H9 (cell line): Measurements from ENCODE around the gene LRRC8E. TPM values are rescaled to one million over a fixed set of nuclear protein-coding genes. Genes with fewer than 3 reads are reported as not detected.

ENCODE experiments used
- DNase-seq: peaks from one replicate; pipeline ENCODE4 v3.0.0-alpha.2; 2017
- H2AFZ ChIP-seq: one replicate; pipeline ENCODE4 v1.6.1; 2013; ENCODE audit warnings: mild to moderate bottlenecking, low read length, control low read depth, moderate library complexity
- H2AK5ac ChIP-seq: 2 replicates; pipeline ENCODE4 v1.6.1; 2013; ENCODE audit warnings: low read length, control low read depth, mixed read lengths; ENCODE audit not compliant: insufficient read length
- H2BK120ac ChIP-seq: one replicate; pipeline ENCODE4 v1.6.1; 2013; ENCODE audit warnings: low read depth, mild to moderate bottlenecking, low read length, control low read depth, inconsistent platforms; ENCODE audit not compliant: poor library complexity, severe bottlenecking
- H2BK12ac ChIP-seq: 2 replicates; pipeline ENCODE4 v1.6.1; 2013; ENCODE audit warnings: low read length, control low read depth, mixed read lengths, low read depth; ENCODE audit not compliant: insufficient read length
- H2BK15ac ChIP-seq: 2 replicates; pipeline ENCODE4 v1.6.1; 2013; ENCODE audit warnings: low read depth, low read length, control low read depth
- H2BK20ac ChIP-seq: one replicate; pipeline ENCODE4 v1.6.1; 2013; ENCODE audit warnings: low read depth, mild to moderate bottlenecking, low read length, control low read depth, inconsistent platforms; ENCODE audit not compliant: poor library complexity, severe bottlenecking
- H2BK5ac ChIP-seq: 2 replicates; pipeline ENCODE4 v1.6.1; 2013; ENCODE audit warnings: low read length, control low read depth, mixed read lengths; ENCODE audit not compliant: insufficient read length
- H3K14ac ChIP-seq: 2 replicates; pipeline ENCODE4 v1.6.1; 2013; ENCODE audit warnings: low read length, control low read depth; ENCODE audit not compliant: insufficient read depth
- H3K18ac ChIP-seq: 2 replicates; pipeline ENCODE4 v1.6.1; 2013; ENCODE audit warnings: low read depth, mild to moderate bottlenecking, mixed read lengths, low read length, control low read depth; ENCODE audit not compliant: insufficient read length
- H3K23ac ChIP-seq: 2 replicates; pipeline ENCODE4 v1.6.1; 2013; ENCODE audit warnings: low read length, control low read depth, mixed read lengths, low read depth; ENCODE audit not compliant: insufficient read length
- H3K23me2 ChIP-seq: 2 replicates; pipeline ENCODE4 v1.6.1; 2013; ENCODE audit warnings: low read depth, mild to moderate bottlenecking, mixed read lengths, low read length, control low read depth; ENCODE audit not compliant: insufficient read length, poor library complexity, severe bottlenecking
- H3K27ac ChIP-seq: 2 replicates; pipeline ENCODE4 v1.5.1; 2013; ENCODE audit warnings: low read length, control low read depth, mixed read lengths, low read depth; ENCODE audit not compliant: insufficient read length
- H3K27me3 ChIP-seq: 2 replicates; pipeline ENCODE4 v1.6.1; 2013; ENCODE audit warnings: low read length, control low read depth, inconsistent platforms; ENCODE audit not compliant: insufficient read depth
- H3K4ac ChIP-seq: 2 replicates; pipeline ENCODE4 v1.6.1; 2013; ENCODE audit warnings: low read depth, mild to moderate bottlenecking, control low read depth, inconsistent platforms, low read length, moderate library complexity
- H3K4me1 ChIP-seq: 2 replicates; pipeline ENCODE4 v1.6.1; 2013; ENCODE audit warnings: low read length, control low read depth, inconsistent platforms; ENCODE audit not compliant: insufficient read depth
- H3K4me2 ChIP-seq: 2 replicates; pipeline ENCODE4 v1.6.1; 2013; ENCODE audit warnings: low read length, control low read depth, mixed read lengths; ENCODE audit not compliant: insufficient read length, insufficient read depth
- H3K56ac ChIP-seq: 2 replicates; pipeline ENCODE4 v1.6.1; 2013; ENCODE audit warnings: low read depth, mild to moderate bottlenecking, mixed read lengths, low read length, control low read depth; ENCODE audit not compliant: insufficient read length
- H3K79me1 ChIP-seq: 2 replicates; pipeline ENCODE4 v1.6.1; 2013; ENCODE audit warnings: low read depth, mild to moderate bottlenecking, moderate library complexity, low read length, control low read depth, inconsistent platforms; ENCODE audit not compliant: insufficient read depth, poor library complexity, severe bottlenecking
- H3K79me2 ChIP-seq: 2 replicates; pipeline ENCODE4 v1.6.1; 2013; ENCODE audit warnings: low read length, control low read depth, inconsistent platforms; ENCODE audit not compliant: insufficient read depth
- H3K9ac ChIP-seq: 2 replicates; pipeline ENCODE4 v1.6.1; 2013; ENCODE audit warnings: low read length, control low read depth, mixed read lengths; ENCODE audit not compliant: insufficient read length; ENCODE audit errors: extremely low read depth
- H3K9me3 ChIP-seq: one replicate; pipeline ENCODE4 v1.6.1; 2013; ENCODE audit warnings: low read depth, low read length, inconsistent platforms; ENCODE audit not compliant: control insufficient read depth
- H3T11ph ChIP-seq: one replicate; pipeline ENCODE4 v1.6.1; 2013; ENCODE audit warnings: mild to moderate bottlenecking, low read length, control low read depth, inconsistent platforms
- H4K20me1 ChIP-seq: one replicate; pipeline ENCODE4 v1.6.1; 2013; ENCODE audit not compliant: control insufficient read depth, insufficient read length, insufficient read depth
- H4K5ac ChIP-seq: 2 replicates; pipeline ENCODE4 v1.6.1; 2013; ENCODE audit warnings: low read depth, mild to moderate bottlenecking, mixed read lengths, low read length, control low read depth; ENCODE audit not compliant: insufficient read length
- H4K8ac ChIP-seq: replicated peaks from 2 replicates; pipeline ENCODE4 v1.6.1; 2013; ENCODE audit warnings: low read length, control low read depth, mixed read lengths, low read depth; ENCODE audit not compliant: insufficient read length
- H4K91ac ChIP-seq: 2 replicates; pipeline ENCODE4 v1.6.1; 2013; ENCODE audit warnings: low read depth, mild to moderate bottlenecking, moderate library complexity, mixed read lengths, low read length, control low read depth; ENCODE audit not compliant: insufficient read length
- H3K27ac Mint-ChIP-seq, 3 experiments: 2 replicates in 2 of 3; 3 replicates in 1 of 3; pipeline ENCODE4 v1.8.0; 2020 to 2021; ENCODE audit warnings: mixed read lengths in 3 of 3, mild to moderate bottlenecking in 1 of 3, moderate library complexity in 1 of 3
- H3K27me3 Mint-ChIP-seq: 2 replicates; pipeline ENCODE4 v1.8.0; 2021; ENCODE audit warnings: low read depth, mild to moderate bottlenecking, moderate library complexity, mixed read lengths
- H3K36me3 Mint-ChIP-seq, 3 experiments: 2 replicates in 2 of 3; 3 replicates in 1 of 3; pipeline ENCODE4 v1.8.0; 2020 to 2021; ENCODE audit warnings: low read depth in 3 of 3, mixed read lengths in 3 of 3; ENCODE audit not compliant: insufficient read depth in 1 of 3
- H3K4me1 Mint-ChIP-seq, 2 experiments: 2 replicates each; pipeline ENCODE4 v1.8.0; 2020; ENCODE audit warnings: mixed read lengths in 2 of 2
- H3K4me3 Mint-ChIP-seq, 2 experiments: 2 replicates in 1 of 2; 3 replicates in 1 of 2; pipeline ENCODE4 v1.8.0; 2020 to 2021; ENCODE audit warnings: mild to moderate bottlenecking in 2 of 2, mixed read lengths in 2 of 2, moderate library complexity in 1 of 2
- H3K9me3 Mint-ChIP-seq, 2 experiments: 2 replicates in 1 of 2; 3 replicates in 1 of 2; pipeline ENCODE4 v1.8.0; 2020; ENCODE audit warnings: mild to moderate bottlenecking in 2 of 2, mixed read lengths in 2 of 2, moderate library complexity in 1 of 2
- CTCF ChIP-seq: fragments of 200-600 bp; sonication (generic); conservative IDR thresholded peaks from 3 replicates; pipeline ENCODE4 v1.8.0; 2021; ENCODE audit warnings: antibody characterized with exemption, mild to moderate bottlenecking
- WGBS: extraction: QIAGEN DNeasy Blood & Tissue Kit; methylation state at CpG from one replicate; pipeline ENCODE4 v1.1.7; 2013; ENCODE audit warnings: missing lambda C conversion rate, low lambda C conversion rate, mixed read lengths; ENCODE audit not compliant: insufficient read length; ENCODE audit errors: extremely low coverage; 5-methylcytosine and 5-hydroxymethylcytosine counted together
- total RNA-seq: library from RNA; stranded (reverse); gene quantifications from 2 replicates; pipeline ENCODE4 v1.2.1, GENCODE V29; 2021

Gene LRRC8E
- total RNA-seq, 1 experiment from 2014 or later: 4.8 TPM

GRCh38 chr19:7916103-7916954 lies 28.0 kb downstream of the LRRC8E start:
- Histone ChIP-seq H2BK5ac (no peak overlapping the region), H4K20me1 (no peaks in the 10 kb centered on the region), H3K23me2 (peaks cover 17% of the 10 kb centered on the region), H3K4ac (no peak overlapping the region), H4K91ac (no peak overlapping the region), H3K79me2 (no peaks in the 10 kb centered on the region), H3K18ac (no peak overlapping the region), H3K23ac (no peak overlapping the region), H3K56ac (no peak overlapping the region), H4K8ac (no peak overlapping the region), H3K27ac (no peak overlapping the region), H3K4me2 (peak overlapping the region; percentile 74), H2AK5ac (no peak overlapping the region), H3K9ac (no peak overlapping the region), H3K9me3 (no peaks in the 10 kb centered on the region), H4K5ac (no peak overlapping the region), H3K14ac (no peak overlapping the region; the same call in 1 of the 2 replicates), H3K27me3 (peaks cover 16% of the 10 kb centered on the region; the same call in 1 of the 2 replicates), H2BK15ac (no peak overlapping the region), H2BK120ac (no peak overlapping the region), H3K4me1 (no peaks in the 10 kb centered on the region), H2BK12ac (no peak overlapping the region), H2BK20ac (no peak overlapping the region), H2AFZ (no peak overlapping the region), H3K79me1 (no peaks in the 10 kb centered on the region), H3T11ph (no peak overlapping the region)
- H3K4me1 Mint-ChIP-seq: peaks cover 20 to 27% of the 10 kb centered on the region in 2 experiments
- H3K27ac Mint-ChIP-seq: no peak overlapping the region
- WGBS: no CpG with 5 or more reads among the region's 104 CpGs
- H3K27me3 Mint-ChIP-seq: peaks cover 57% of the 10 kb centered on the region
- peak; percentile 50 for TF ChIP-seq CTCF
- H3K9me3 Mint-ChIP-seq: no peaks in the 10 kb centered on the region; a peak in 1 of 5 replicates
- DNase-seq: peak; percentile 59
- H3K4me3 Mint-ChIP-seq: peak overlapping the region; percentile 67 to 91
- H3K36me3 Mint-ChIP-seq: peaks cover 11 to 16% (median 14%) of the 10 kb centered on the region in 3 experiments; a peak in 6 of 7 replicates
